RWPE2 (cell line): ENCODE data around the gene MSMB.
"Not testable (repeated sequence)": the region's sequence is repeated elsewhere in the genome, so short reads cannot be mapped to it uniquely, and the experiment has no call there.

ENCODE experiments used
- ATAC-seq: fragments of 200-7000 bp; cut with Tn5 transposase; 3 replicates; pipeline ENCODE4 v1.9.1; 2021; ENCODE audit warnings: low read depth
- DNase-seq: peaks from one replicate; pipeline ENCODE4 v3.0.0-alpha.2; 2020; ENCODE audit warnings: low spot score
- H3K27ac ChIP-seq: fragments of 450-650 bp; 2 replicates; pipeline ENCODE4 v1.5.1; 2017; ENCODE audit warnings: mild to moderate bottlenecking; ENCODE audit not compliant: poor library complexity, severe bottlenecking
- H3K27me3 ChIP-seq: fragments of 250-450 bp; sonication (Bioruptor Pico); 2 replicates; pipeline ENCODE4 v1.5.1; 2021; ENCODE audit warnings: mild to moderate bottlenecking, moderate library complexity; ENCODE audit not compliant: insufficient read depth, poor library complexity, severe bottlenecking
- H3K36me3 ChIP-seq: fragments of 250-450 bp; sonication (Bioruptor Pico); 2 replicates; pipeline ENCODE4 v1.5.1; 2020; ENCODE audit warnings: low read depth, mild to moderate bottlenecking, moderate library complexity
- H3K4me1 ChIP-seq: fragments of 250-450 bp; sonication (Bioruptor Pico); 2 replicates; pipeline ENCODE4 v1.5.1; 2021; ENCODE audit warnings: mild to moderate bottlenecking, moderate library complexity; ENCODE audit not compliant: insufficient read depth, poor library complexity, severe bottlenecking
- H3K4me3 ChIP-seq: fragments of 250-450 bp; sonication (Bioruptor Pico); 2 replicates; pipeline ENCODE4 v1.5.1; 2021; ENCODE audit warnings: mild to moderate bottlenecking, moderate library complexity; ENCODE audit not compliant: severe bottlenecking
- H3K9me3 ChIP-seq: fragments of 250-450 bp; sonication (Bioruptor Pico); 2 replicates; pipeline ENCODE4 v1.5.1; 2021; ENCODE audit warnings: mild to moderate bottlenecking, moderate library complexity; ENCODE audit not compliant: severe bottlenecking
- TF ChIP-seq, protein P1 (sequence below): fragments of 450-650 bp; IDR thresholded peaks from one replicate; pipeline ENCODE4 v1.5.1; 2017; ENCODE audit warnings: mild to moderate bottlenecking, moderate library complexity; ENCODE audit not compliant: poor library complexity, severe bottlenecking

Gene MSMB

DNA sequence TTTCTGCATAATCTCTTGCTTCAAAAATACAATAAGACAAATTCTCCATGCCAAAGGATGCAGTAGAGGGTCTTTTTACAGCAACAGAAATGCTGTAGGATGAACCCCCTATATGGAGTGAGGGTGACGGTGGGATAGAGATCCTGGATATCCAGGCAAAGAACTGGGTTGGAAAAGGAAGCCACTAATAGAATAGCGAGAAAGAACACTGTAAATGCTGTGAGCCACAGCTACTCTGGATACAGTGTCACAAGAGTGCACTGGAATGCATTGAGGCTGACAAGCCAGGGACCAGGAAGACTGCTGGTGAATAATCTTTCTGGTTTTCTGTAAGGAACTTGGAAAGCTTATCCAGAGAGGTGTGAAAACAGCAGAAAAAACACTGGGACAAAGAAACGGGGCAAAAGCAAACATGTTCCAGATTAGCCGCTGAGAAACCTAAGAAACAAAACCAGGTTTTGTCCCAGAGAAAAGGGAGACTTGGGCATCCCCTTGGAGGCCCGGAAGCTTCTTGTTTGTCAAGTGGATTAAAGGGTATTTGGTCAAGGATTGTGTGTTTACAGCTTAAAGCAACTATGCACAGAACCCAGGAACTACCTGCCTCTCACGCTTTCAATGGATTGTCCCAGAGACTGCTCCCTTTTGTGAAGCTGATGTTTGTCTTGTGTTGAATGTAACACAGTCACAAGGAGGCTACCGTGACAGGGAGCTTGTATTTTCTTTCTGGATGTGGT, 6.2 kb upstream of the MSMB start:
- DNase-seq (no peak), ATAC-seq (no peak)
- H3K4me1 ChIP-seq = no peaks in the 10 kb centered on the region

DNA sequence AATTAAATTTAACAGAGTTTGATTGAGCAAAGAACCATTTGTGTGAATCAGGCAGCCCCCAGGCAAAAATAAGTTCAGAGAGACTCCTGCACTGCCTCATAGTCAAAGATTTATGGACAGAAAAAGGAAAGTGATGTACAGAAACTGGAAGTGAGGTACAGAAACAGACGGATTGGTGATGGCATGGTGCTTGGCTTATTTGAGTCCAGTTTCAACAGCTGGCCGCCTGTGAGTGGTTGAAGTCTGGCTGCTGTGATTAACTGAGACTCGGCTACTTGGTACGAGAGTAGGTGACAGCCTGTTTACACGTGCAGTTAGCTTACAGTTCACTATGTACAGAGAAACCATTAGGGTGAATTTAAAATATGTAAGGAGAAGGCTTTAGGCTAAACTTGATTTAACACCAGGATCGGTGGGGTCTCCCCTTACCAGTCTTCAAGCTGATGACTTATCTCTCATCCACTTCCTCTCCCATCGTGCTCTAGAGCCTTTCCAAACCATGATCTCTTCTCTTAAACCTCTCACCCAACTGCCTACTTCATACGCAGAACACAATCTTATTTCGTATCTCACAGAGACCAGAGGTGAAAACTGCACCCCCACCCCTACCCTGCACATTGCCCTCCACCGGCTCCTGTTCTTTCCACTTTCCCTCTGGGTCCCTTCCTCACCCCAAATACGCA, 5.0 kb upstream of the MSMB start:
- TF ChIP-seq, protein P1, sequence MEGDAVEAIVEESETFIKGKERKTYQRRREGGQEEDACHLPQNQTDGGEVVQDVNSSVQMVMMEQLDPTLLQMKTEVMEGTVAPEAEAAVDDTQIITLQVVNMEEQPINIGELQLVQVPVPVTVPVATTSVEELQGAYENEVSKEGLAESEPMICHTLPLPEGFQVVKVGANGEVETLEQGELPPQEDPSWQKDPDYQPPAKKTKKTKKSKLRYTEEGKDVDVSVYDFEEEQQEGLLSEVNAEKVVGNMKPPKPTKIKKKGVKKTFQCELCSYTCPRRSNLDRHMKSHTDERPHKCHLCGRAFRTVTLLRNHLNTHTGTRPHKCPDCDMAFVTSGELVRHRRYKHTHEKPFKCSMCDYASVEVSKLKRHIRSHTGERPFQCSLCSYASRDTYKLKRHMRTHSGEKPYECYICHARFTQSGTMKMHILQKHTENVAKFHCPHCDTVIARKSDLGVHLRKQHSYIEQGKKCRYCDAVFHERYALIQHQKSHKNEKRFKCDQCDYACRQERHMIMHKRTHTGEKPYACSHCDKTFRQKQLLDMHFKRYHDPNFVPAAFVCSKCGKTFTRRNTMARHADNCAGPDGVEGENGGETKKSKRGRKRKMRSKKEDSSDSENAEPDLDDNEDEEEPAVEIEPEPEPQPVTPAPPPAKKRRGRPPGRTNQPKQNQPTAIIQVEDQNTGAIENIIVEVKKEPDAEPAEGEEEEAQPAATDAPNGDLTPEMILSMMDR = no peak
- Histone ChIP-seq H3K9me3 (no peaks in the 10 kb centered on the region), H3K4me3 (no peak overlapping the region), H3K4me1 (no peaks in the 10 kb centered on the region), H3K27me3 (no peaks in the 10 kb centered on the region), H3K27ac (no peak overlapping the region), H3K36me3 (no peaks in the 10 kb centered on the region)
- no peak for ATAC-seq
- DNase-seq = no peak

More for the DNA sequence above, 6.2 kb upstream of the MSMB start:
- Histone ChIP-seq H3K27ac (no peak overlapping the region), H3K9me3 (no peaks in the 10 kb centered on the region), H3K4me3 (no peak overlapping the region), H3K27me3 (no peaks in the 10 kb centered on the region), H3K36me3 (no peaks in the 10 kb centered on the region)
- TF ChIP-seq, protein P1 = no peak

DNA sequence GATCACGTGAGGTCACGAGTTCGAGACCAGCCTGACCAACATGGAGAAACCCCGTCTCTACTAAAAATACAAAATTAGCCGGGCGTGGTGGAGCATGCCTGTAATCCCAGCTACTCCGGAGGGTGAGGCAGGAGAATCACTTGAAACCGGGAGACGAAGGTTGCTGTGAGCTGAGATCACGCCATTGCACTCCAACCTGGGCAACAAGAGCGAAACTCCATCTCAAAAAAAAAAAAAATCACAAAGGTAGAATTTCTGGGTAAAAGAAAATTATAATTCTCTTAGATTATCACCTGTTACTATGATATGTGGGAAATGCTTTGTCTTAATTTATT, 3.4 kb upstream of the MSMB start:
- not testable (repeated sequence) for ATAC-seq, H3K4me3 ChIP-seq, H3K27ac ChIP-seq, H3K27me3 ChIP-seq, H3K9me3 ChIP-seq, DNase-seq, H3K4me1 ChIP-seq, H3K36me3 ChIP-seq

DNA sequence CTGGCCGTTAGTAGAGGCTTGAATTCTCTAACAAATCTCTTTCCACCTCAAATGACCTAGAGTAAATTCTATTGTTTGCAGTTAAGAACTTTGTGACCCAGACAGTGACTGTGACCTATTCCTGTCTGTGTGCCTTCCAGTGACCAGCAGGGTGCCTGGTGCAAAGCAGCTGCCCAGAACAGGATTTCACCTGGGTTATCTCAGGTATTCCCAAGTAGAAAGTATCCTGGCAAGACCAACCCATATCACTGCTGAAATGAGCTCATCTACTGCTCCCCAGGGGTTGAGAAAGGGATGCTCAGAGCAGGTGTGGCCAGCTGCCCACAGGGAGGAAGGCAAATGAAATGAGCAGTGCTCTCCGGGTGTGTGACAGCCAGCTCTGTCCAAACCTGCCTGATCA, 2.1 kb upstream of the MSMB start:
- Histone ChIP-seq H3K4me3 (no peak overlapping the region), H3K9me3 (no peaks in the 10 kb centered on the region), H3K27ac (no peak overlapping the region), H3K27me3 (no peaks in the 10 kb centered on the region), H3K4me1 (no peaks in the 10 kb centered on the region), H3K36me3 (no peaks in the 10 kb centered on the region)
- ATAC-seq = no peak
- DNase-seq = no peak
- TF ChIP-seq, protein P1 = no peak

DNA sequence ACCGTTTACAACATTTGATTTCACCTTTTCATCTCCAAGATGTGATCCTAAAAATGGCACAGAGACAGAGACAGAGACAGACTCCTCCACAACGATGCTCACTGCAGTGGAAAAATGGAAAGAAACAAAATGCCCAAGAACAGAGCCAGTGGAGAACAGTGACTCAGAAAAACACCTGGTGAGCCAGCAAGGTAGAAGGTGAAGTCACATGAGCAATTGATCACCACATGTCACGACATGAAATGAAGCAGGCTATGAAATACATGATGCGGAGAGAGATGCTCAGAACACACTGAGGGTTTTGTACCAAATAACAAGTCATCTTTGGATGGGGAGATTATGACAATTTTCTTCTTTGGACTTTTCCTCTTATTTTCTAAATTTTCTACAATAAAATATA, 3.5 kb downstream of the MSMB start:
- H3K36me3 ChIP-seq = no peaks in the 10 kb centered on the region
- no peaks in the 10 kb centered on the region for H3K9me3 ChIP-seq
- DNase-seq (no peak), ATAC-seq (peak; percentile 86)
- no peak overlapping the region for H3K4me3 ChIP-seq
- H3K27ac ChIP-seq = no peak overlapping the region
- H3K27me3 ChIP-seq = no peaks in the 10 kb centered on the region
- TF ChIP-seq, protein P1 = no peak
- H3K4me1 ChIP-seq = no peaks in the 10 kb centered on the region
